Stimulated activated CD8-positive, alpha-beta memory T cell treated with anti-CD3 and anti-CD28 coated beads, Interleukin-4, amount 100 ng/mL, for 48 hours (primary cell): ENCODE data around the gene NOC2L.

Experiments used
- DNase-seq: peaks from one replicate; pipeline ENCODE4 v3.0.0-alpha.2; 2020

The NOC2L gene

DNA sequence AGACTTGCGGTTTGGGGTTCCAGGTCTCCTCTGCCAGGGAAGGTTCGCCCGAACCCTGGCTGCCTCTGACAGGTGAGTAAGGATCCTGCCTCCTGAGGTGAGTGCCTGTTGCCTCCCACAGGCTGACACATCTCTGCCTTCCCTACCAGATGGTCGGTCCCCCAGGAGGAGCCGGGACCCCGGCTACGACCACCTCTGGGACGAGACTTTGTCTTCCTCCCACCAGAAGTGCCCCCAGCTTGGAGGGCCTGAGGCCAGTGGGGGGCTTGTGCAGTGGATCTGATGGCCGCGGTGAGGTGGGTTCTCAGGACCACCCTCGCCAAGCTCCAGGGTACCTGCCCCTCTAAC lies 15.2 kb upstream of the NOC2L start:
- no peak for DNase-seq

DNA sequence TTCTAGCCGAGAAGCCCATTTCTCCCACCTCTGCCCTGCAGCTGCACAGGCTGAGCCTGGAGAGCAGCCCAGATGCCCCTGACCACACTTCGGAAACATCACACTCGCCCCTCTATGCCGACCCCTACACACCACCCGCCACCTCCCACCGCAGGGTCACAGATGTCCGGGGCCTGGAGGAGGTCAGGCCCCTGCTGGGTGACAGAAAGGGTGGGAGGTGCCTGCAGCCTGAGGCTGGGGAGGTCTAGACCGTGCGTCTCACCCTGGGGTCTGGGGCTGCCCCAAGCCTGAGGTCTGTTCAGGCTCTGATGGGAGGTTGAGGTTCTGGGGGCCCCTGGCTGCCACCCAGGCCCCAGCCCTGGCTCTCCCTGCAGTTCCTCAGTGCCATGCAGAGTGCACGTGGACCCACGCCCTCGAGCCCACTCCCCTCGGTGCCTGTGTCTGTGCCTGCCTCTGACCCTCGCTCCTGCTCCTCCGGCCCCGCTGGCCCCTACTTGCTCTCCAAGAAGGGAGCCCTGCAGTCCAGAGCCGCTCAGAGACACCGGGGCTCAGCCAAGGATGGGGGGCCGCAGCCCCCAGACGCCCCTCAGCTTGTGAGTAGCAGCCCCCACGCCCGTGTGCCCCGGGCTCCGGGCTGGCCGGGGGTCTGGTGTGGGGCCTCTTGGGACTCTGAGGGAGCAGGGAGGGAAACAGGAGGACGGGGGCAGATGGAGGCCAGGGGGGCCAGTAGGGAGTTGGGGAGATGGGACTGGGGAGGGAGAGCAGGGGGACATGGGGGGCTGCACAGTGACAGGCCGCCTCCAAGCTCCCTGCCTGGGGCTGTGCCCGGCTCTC lies 14.6 kb upstream of the NOC2L start:
- DNase-seq: no peak

DNA sequence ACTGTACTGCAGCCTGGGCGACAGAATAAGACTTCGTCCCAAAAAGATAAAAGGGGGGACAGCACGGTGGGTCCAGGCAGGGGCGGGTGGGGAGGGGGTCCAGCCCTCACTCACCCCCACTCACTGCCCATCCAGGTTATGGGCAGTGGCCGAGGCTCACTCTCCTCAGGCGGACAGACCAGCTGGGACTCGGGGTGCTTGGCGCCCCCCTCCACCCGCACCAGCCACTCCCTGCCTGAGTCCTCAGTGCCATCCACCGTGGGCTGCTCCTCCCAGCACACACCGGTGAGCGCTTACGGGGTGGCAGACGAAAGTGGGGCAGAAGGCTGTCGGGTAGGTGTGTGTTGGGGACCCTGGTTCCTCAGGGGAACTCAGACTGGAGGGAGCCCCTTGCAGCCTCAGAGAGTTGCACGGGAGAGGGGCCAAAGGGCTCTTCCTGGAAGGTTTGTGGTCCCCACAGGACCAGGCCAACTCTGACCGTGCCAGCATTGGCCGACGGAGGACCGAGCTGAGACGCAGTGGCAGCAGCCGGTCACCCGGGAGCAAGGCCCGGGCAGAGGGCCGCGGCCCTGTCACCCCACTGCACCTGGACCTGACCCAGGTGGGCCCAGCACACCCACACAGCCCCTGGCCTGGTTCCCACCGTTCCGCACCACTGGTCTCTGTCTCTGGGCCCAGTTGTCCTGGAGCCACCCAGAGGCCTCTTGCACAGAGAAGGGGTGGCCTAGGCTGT lies 13.8 kb upstream of the NOC2L start:
- no peak for DNase-seq

DNA sequence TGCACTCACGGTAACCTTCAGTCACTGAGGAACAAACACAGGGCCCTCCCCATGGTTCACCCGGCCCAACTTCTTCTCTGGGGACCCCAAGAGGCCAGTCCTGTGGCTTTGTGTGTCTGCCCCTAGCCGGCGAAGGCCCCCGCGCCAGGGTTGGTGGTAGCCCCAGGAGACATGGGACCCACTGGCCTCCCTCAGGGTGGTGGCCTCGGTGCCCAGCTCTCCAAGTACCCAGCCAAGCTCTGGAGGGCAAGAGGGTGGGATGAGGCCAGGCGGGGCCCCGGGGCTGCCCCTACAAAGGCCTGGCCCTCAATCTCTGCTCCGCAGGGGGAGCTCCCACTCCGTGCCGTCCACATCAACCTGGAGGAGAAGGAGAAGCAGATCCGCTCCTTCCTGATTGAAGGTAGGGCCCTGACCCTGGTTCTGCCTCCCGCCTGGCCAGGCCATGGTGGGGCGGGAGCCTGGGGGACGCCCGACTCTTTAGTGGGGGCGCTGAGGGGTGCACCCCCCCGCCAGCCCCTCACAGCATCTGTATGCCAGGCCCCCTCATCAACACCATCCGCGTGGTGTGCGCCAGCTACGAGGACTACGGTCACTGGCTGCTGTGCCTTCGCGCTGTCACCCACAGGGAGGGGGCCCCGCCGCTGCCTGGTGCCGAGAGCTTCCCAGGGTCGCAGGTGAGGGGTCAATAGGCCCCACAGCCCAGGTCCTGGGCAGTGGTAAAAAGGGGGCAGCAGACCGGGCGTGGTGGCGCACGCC lies 12.9 kb upstream of the NOC2L start:
- DNase-seq: no peak

GRCh38 chr1:970973-971730 lies 12.1 kb upstream of the NOC2L start:
- DNase-seq: no peak

GRCh38 chr1:970242-970972 lies 11.4 kb upstream of the NOC2L start:
- DNase-seq: no peak

DNA sequence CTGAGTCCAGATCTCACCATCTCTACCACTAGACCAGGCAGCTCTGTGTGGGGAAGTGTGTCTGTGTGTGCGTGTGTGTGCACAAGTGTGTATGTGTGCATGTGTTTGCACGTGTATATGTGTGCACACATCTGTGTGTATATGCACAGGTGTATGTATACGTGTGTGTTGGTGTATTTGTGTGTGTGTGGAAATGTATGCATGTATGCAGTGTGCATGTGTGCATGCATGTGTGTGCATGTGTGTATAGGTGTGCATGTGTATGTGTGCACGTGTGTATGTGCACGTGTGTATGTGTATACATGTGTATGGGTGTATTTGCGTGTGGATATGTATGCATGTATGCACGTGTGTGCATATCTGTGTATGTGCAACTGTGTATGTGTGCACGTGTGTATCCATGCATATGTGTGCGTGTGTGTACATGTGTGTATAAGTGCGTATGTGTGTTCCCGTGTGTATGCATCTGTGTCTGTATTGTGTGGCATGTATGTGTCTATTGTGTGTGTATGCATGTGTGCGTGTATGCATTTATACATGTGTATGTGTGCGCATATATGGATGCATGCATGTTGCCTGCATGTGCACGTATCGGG lies 10.3 kb upstream of the NOC2L start:
- DNase-seq: no peak

- DNase-seq: no peak
Observed at GRCh38 chr1:967466-968343, 8.6 kb upstream of the NOC2L start.

GRCh38 chr1:966704-967300 lies 7.7 kb upstream of the NOC2L start:
- DNase-seq: peak; percentile 91

GRCh38 chr1:966135-966703 lies 7.2 kb upstream of the NOC2L start, which contains the start of gene PLEKHN1:
TSS of gene PLEKHN1 (plus strand) at chr1:966482. CDS start at chr1:966532, 50 bp downstream.
- peak; percentile 61 for DNase-seq

DNA sequence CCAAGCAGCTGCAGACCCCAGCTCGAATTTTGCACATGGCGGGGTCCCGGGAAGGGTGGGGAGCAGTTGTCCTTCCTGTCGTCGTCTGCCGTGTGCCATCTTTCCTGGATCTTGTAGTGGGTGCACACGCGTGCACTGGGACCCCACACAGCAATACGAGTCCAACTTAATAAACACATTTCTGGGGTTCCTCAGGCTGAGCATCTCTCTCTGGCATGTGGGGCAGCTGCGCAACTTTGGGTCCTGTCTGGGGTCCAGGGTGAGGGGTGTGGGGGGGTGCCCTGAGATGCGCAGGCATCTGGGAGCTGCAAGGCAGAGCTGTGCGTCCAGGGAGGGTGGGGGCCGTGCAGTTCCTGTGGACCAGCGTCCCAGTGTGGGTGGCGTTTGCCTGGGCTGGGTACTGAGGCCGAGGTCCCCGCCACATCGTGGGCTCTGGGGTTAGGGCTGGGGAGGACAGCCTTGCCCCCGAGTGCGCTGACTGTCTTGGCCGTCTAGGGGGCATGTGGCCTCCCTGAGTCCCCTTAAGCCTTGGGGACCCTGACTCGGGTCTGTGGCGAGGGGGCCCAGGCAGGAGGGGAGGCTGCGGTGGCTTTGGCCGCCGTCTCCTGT lies 6.6 kb upstream of the NOC2L start:
- DNase-seq: no peak

- DNase-seq: no peak
Observed at GRCh38 chr1:964691-965525, 5.9 kb upstream of the NOC2L start.

DNA sequence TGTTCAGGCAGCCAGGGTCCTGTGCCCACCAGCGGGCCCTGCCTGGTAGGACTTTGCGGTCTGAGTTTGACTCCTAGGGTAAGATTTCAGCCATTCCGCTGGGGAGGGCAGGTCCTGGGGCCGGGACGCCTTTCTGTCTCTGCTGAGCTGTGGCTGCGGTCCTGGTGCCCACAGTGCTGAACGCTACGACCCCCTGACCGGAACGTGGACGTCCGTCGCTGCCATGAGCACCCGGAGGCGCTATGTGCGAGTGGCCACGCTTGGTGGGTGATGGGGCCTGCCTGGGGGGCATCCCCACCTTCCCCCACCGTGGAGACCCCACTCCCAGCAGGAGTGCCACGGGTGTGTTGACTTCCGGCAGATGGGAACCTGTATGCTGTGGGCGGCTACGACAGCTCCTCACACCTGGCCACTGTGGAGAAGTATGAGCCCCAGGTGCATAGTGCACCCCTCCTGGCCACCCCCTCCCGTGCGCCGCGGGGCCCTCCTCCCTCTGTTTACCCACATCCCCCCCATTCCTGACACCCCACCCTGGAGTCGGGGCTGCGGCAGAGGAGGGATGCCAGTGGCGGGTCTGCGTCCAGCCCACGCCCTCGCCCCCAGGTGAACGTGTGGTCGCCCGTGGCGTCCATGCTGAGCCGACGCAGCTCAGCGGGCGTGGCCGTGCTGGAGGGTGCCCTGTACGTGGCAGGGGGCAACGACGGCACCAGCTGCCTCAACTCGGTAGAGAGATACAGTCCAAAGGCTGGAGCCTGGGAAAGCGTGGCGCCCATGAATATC lies 4.9 kb upstream of the NOC2L start:
- no peak for DNase-seq

GRCh38 chr1:963301-963651 lies 4.2 kb upstream of the NOC2L start:
- no peak for DNase-seq

DNA sequence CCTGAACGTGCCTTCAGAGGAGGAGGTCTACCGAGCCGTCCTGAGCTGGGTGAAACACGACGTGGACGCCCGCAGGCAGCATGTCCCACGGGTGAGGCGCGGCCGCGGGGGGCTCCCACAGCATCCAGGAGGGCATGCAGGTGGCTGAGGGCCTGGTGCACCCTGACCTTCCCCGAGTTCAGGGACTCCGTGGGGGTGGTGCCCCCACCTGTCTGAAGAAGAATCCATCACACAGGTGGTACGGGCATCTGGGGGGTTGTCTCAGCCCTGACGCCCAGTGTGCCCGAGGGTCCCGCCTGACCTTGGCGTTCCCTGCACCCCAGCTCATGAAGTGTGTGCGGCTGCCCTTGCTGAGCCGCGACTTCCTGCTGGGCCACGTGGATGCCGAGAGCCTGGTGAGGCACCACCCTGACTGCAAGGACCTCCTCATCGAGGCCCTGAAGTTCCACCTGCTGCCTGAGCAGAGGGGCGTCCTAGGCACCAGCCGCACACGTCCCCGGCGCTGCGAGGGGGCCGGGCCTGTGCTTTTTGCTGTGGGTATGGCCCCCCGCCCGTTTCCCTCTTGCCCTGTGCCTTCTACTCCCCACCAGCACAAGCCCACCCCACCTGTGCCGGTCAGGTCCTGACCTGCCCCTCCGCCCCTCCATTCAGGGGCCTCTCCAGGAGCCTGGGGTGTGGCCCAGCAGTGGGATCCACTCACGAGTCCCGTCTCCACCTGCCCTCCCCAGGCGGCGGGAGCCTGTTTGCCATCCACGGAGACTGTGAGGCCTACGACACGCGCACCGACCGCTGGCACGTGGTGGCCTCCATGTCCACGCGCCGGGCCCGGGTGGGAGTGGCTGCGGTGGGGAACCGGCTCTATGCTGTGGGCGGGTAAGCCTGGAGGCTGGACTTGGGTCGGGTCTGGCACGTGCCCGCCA lies 3.6 kb upstream of the NOC2L start:
- DNase-seq: no peak

DNA sequence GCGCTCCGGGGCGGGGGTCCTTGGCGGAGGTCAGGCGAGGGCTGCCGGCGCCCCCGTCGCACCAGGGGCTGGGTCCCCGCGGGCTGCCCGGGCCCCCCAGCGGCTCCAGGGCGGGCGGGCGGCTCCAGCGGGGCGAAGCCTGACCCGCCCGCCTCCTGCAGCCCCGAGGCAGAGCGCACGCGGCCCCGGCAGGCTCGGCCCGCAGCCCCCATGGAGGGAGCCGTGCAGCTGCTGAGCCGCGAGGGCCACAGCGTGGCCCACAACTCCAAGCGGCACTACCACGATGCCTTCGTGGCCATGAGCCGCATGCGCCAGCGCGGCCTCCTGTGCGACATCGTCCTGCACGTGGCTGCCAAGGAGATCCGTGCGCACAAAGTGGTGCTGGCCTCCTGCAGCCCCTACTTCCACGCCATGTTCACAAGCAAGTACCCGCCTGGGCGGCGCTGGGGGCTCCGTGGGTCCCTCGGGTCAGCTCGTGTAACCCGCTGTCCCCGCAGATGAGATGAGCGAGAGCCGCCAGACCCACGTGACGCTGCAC lies 2.1 kb upstream of the NOC2L start:
- no peak for DNase-seq
